ENCODE measurements around the gene HIF3A. TPM values are rescaled to one million over a fixed set of nuclear protein-coding genes. Genes with fewer than 3 reads are reported as not detected.

The HIF3A gene
- total RNA-seq, 6 experiments from 2014 or later: 0.14 to 3.3 (median 2.1) TPM

DNA sequence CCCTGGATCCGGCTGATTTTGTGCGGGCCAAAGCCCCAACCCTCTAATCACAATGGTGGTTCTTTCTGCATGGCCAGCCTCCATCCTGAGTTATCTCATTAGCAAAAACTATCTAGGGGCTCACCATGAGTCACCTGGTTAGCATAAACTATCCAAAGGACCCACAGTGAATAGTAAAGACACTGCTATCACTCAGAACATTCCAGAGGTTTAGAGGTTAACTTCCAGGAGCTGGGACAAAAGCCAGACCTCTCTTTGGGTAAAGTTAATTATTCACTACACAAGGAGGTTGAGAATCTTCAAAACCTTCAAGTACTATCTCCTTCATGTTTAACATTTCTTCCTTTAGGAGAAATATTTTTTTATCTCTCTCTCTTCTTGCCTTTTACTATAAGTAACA is 31.2 kb downstream of the HIF3A start:
- H3K4me1 Mint-ChIP-seq (ENCODE audit: low read depth): no peaks in the 10 kb centered on the region
- no peak overlapping the region for H3K27ac Mint-ChIP-seq
- peaks cover 44% of the 10 kb centered on the region for H3K36me3 Mint-ChIP-seq (ENCODE audit: low read depth)
- peaks cover 47% of the 10 kb centered on the region for H3K9me3 Mint-ChIP-seq
- H3K27me3 Mint-ChIP-seq (ENCODE audit: insufficient read depth): peaks cover 2% of the 10 kb centered on the region; the same call in 1 of the 2 replicates
- H3K4me3 Mint-ChIP-seq: no peak overlapping the region
- TF ChIP-seq, protein P1, sequence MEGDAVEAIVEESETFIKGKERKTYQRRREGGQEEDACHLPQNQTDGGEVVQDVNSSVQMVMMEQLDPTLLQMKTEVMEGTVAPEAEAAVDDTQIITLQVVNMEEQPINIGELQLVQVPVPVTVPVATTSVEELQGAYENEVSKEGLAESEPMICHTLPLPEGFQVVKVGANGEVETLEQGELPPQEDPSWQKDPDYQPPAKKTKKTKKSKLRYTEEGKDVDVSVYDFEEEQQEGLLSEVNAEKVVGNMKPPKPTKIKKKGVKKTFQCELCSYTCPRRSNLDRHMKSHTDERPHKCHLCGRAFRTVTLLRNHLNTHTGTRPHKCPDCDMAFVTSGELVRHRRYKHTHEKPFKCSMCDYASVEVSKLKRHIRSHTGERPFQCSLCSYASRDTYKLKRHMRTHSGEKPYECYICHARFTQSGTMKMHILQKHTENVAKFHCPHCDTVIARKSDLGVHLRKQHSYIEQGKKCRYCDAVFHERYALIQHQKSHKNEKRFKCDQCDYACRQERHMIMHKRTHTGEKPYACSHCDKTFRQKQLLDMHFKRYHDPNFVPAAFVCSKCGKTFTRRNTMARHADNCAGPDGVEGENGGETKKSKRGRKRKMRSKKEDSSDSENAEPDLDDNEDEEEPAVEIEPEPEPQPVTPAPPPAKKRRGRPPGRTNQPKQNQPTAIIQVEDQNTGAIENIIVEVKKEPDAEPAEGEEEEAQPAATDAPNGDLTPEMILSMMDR (IDR thresholded peaks at IDR 0.05): no peak
- no peak for DNase-seq

DNA sequence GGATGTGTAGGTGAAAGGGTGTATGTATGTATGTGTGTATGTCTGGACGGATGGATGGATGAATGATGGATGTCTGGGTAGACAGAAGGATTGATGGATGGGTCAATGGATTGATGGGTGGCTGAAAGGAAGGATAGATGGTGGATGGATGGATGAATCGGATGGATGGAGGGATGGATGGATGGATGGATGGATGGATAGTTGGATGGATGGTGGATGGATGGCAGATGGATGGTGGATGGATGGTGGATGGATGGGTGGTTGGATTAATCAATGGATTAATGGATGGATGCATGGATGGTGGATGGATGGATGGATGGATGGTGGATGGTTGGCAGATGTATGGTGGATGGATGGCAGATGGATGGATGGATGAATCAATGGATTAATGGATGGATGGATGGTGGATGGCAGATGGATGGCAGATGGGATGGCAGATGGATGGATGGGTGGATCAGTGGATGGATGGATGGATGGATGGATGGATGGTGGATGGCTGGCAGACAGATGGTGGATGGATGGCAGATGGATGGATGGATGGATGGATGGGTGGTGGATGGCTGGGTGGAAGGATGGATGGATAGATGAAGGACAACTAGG is 33.6 kb downstream of the HIF3A start:
- Mint-ChIP-seq H3K36me3 (ENCODE audit: low read depth) (peaks cover 42% of the 10 kb centered on the region), H3K9me3 (peaks cover 44% of the 10 kb centered on the region), H3K27ac (no peak overlapping the region), H3K4me3 (no peak overlapping the region), H3K4me1 (ENCODE audit: low read depth) (no peaks in the 10 kb centered on the region), H3K27me3 (ENCODE audit: insufficient read depth) (peaks cover 2% of the 10 kb centered on the region; the same call in 1 of the 2 replicates)
- TF ChIP-seq, protein P1 (IDR thresholded peaks at IDR 0.05): no peak
- no peak for DNase-seq

- TF ChIP-seq, protein P1 (IDR thresholded peaks at IDR 0.05): no peak
- Mint-ChIP-seq H3K27me3 (ENCODE audit: insufficient read depth) (peaks cover 30% of the 10 kb centered on the region), H3K27ac (no peak overlapping the region), H3K36me3 (ENCODE audit: low read depth) (no peaks in the 10 kb centered on the region), H3K4me1 (ENCODE audit: low read depth) (no peaks in the 10 kb centered on the region), H3K9me3 (no peaks in the 10 kb centered on the region), H3K4me3 (no peak overlapping the region)
- no peak for DNase-seq
Measured at GRCh38 chr19:46337487-46337886, 40.6 kb downstream of the HIF3A start.

GRCh38 chr19:46339446-46339845 is 42.6 kb downstream of the HIF3A start:
- no peak overlapping the region for H3K4me3 Mint-ChIP-seq
- no peaks in the 10 kb centered on the region for H3K36me3 Mint-ChIP-seq (ENCODE audit: low read depth)
- H3K4me1 Mint-ChIP-seq (ENCODE audit: low read depth): no peaks in the 10 kb centered on the region
- TF ChIP-seq, protein P1 (IDR thresholded peaks at IDR 0.05): no peak
- no peak overlapping the region for H3K27ac Mint-ChIP-seq
- no peaks in the 10 kb centered on the region for H3K9me3 Mint-ChIP-seq
- DNase-seq: no peak
- H3K27me3 Mint-ChIP-seq (ENCODE audit: insufficient read depth): peaks cover 33% of the 10 kb centered on the region

DNA sequence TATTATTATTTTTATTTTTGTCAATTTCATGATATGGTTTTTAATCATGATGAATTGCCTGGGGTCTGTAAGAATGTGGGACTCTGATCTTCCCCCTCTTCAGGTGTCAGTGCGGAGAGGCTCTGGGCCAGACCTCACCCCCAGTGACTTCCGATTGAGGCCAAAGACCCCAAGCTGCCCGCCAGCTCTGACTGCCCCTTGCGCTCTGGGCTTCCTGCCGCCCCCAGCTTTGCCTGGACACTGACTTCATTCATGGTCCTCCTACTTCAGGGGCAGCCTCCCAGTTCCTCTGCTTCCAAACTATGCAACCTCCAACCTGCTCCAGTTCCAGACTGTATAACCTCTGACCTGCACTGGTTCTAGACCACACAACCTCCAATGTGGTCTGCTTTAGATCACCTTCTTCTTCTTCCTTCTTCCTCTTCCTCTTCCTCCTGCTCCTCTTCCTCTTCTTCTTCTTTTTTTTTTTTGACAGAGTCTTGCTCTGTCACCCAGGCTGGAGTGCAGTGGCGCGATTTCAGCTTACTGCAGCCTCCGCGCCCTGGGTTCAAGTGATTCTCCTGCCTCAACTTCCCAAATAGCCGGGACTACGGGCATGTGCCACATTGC is 43.3 kb downstream of the HIF3A start:
- Mint-ChIP-seq H3K4me1 (ENCODE audit: low read depth) (no peaks in the 10 kb centered on the region), H3K4me3 (no peak overlapping the region), H3K9me3 (no peaks in the 10 kb centered on the region), H3K27ac (no peak overlapping the region), H3K36me3 (ENCODE audit: low read depth) (no peaks in the 10 kb centered on the region), H3K27me3 (ENCODE audit: insufficient read depth) (peaks cover 33% of the 10 kb centered on the region)
- no peak for DNase-seq
- TF ChIP-seq, protein P1 (IDR thresholded peaks at IDR 0.05): no peak
